Activated CD8-positive, alpha-beta memory T cell treated with anti-CD3 and anti-CD28 coated beads, Interleukin-2, amount 50 U/mL, for 24 hours (primary cell): ENCODE data around the gene FRRS1.
A peak's percentile ranks its signal among the peaks of the same experiment; 100 is the strongest.
"Not testable (repeated sequence)": the region's sequence is repeated elsewhere in the genome, so short reads cannot be mapped to it uniquely, and the experiment has no call there.

Experiments
- DNase-seq: peaks from one replicate; pipeline ENCODE4 v3.0.0-alpha.2; 2020; ENCODE audit errors: extremely low read depth

FRRS1 gene, protein sequence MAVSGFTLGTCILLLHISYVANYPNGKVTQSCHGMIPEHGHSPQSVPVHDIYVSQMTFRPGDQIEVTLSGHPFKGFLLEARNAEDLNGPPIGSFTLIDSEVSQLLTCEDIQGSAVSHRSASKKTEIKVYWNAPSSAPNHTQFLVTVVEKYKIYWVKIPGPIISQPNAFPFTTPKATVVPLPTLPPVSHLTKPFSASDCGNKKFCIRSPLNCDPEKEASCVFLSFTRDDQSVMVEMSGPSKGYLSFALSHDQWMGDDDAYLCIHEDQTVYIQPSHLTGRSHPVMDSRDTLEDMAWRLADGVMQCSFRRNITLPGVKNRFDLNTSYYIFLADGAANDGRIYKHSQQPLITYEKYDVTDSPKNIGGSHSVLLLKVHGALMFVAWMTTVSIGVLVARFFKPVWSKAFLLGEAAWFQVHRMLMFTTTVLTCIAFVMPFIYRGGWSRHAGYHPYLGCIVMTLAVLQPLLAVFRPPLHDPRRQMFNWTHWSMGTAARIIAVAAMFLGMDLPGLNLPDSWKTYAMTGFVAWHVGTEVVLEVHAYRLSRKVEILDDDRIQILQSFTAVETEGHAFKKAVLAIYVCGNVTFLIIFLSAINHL

DNA sequence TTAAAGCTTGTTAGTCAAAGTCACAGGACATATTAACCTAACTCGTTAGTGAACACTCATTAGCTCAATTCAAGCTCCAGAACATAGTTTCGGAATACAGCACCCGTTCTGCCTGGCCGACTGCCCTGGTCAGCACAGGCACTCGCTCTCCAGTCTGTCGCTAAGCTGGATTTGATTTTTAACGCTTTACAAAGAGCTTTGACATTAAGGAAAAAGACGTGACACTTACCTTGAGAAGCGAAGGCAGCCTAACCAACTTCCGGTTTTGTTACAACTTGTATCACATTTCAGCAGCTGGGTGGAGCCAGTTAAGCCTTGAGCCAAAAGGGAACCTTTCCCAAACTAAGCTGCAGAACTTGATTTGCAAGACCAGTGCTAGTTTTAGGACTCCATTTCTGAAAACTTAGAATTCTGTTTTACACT lies at the start of gene FRRS1:
TSS of gene FRRS1 (minus strand) at position 258 of the 423 bp plus-strand sequence. CDS start 17,867 bp downstream, outside the sequence.
- DNase-seq, result peak; percentile 0

DNA sequence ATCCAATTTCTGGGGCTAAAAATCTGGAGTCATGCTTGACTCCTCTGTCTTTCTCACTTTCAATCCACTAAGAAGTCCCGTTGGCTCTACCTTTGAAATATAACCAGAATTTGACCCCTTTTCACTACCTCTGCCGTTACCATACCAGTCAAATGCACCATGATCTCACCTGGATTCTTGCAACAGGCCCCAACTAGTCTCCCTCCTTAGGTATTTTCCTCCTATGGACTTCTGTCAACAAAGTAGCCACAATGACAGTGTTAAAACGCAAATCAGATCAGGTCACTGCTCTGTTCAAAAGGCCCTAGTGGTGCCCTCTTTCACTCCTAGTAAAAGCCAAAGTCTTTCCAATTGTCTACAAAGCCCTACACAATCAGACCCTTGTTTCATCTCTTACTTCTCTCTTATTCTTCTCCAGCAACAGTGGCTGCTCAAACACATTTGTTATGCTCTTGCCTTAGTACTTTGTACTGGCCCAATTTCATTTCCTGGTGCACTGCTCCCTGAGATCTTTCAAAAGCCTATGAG lies 48.0 kb upstream of the FRRS1 start:
- no peak for DNase-seq

DNA sequence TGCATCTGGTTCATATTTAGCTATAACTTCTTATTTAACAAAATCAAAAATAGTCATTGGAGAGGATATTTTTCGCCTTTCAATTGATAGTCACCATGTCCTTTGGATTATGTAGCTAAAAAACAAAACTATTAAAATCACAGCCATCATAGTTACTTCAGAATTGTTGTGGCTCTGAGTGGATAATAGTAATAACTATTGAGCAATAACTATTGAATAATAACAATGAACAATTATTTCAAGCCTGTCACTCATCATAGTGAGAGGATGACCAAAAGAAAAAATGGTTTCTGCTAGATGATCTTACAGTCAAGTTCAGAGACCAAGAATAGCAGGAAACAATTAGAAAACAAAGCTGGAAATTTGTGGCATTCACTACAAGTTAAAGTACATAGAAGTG lies 45.3 kb upstream of the FRRS1 start:
- no peak for DNase-seq

DNA sequence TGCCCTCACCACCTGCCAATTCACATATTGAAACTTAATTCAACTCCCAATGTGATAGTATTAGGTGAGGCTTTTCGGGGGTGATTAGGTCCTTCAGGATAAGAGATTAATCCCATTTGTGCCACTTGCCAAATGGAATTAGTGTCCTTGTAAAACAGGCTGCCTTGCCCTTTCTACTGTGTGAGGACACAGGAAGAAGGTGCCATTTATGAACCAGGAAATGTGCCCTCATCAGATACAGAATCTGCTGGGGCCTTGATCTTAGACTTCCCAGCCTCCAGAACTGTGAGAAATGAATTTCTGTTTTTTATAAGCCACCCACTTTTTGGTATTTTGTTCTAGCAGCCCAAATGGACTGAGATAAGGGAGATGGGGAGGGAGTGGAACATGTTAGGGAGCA lies 44.6 kb upstream of the FRRS1 start:
- DNase-seq, result no peak

DNA sequence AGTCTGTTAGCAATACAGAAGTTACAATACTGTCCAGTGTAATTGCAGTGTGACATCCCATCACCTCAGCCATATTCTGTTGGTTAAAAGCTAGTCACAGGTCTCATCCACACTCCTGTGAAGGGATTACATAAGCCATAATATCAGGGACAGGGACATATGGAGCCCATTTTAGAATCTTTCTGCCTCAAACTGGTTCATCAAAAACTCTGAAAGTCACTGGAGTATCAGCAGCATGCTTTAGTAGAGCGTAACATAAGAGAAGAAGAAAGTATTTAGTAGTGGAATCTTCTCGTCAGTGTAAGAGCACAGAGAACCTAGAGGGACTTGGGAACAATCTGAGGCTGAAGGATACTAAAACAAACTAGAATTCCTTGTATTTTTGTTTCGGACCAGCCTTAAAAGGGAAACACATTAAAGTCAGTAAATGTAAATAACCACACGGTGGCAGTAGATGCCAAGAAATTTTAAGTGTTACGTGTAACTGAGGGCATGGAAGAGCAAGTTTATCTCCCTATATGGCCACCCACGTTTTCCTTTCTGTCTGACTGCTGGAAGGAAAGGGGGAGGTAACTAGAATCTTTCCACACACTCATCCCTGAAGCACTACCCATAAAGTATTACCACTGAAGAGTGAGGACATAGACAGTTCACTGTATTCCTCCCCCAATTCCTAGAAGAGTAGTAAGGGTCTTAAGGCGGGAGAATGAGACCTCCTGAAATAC lies 42.1 kb upstream of the FRRS1 start:
- DNase-seq, result no peak

DNA sequence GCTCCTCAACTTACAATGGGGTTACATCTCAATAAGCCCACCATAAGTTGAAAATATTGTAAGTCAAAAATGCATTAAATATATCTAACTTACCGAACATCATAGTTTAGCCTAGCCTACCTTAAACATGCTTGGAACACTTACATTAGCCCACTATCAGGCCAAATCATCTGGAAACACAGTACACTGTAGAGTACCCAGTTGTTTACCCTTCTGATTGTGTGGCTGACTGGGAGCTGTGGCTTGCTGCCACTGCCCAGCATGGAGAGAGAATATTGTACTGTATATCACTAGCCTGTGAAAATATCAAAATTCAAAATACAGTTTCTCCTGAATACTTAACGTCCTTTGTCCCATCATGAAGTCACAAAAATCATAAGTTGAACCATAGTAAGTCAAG lies 40.4 kb upstream of the FRRS1 start:
- no peak for DNase-seq

DNA sequence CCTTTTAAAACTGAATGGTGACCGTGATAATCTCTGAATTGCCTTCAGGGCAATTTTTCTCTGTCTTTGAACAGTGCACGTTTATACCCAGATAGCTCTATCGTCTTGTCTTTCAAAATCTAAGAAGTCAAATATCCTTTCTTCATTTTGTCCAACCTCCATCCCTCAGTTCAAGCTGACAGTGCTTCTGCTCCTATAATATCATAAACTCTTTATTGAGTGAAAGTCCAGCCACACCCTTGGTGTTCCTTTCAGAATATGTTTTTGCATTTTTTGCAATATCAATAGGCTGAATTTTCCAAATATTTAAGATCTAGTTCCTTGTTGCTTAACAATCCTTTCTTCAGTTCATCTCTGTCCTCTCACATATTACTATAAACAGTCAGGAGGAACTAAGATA lies 35.1 kb upstream of the FRRS1 start:
- no peak for DNase-seq

DNA sequence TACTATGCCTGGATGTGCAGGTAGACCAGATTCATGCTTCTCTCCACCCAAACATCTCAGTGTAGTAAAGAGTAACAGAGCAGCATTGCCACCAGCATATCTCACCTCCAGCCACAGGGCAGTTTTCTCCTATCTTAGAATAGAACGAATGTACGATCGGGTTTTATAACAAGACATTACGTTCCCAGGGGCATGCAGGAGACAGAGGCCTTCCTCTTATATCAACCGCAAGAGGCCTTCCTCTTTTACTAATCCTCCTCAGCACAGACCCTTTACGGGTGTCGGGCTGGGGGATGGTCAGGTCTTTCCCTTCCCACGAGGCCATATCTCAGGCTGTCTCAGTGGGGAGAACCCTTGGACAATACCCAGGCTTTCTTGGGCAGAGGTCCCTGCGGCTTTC lies 27.4 kb upstream of the FRRS1 start:
- DNase-seq, result not testable (repeated sequence)

DNA sequence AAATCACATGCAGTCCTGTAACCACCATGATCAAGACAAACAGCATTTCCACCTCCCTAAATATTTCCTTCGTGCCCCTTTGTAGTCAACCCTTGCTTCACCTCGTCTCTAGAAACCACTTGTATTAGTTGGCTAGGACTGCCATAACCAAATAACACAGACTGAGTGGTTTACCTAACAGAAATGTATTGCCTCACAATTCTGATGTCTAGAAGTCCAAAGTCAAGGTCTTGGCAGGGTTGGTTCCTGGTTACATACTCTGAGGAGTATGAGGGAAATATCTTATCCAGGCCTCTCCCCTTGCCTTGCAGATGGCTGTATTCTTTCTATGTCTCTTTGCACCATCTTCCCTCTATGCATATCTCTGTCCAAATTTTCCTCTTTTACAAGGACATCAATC lies 23.3 kb upstream of the FRRS1 start:
- DNase-seq, result no peak

DNA sequence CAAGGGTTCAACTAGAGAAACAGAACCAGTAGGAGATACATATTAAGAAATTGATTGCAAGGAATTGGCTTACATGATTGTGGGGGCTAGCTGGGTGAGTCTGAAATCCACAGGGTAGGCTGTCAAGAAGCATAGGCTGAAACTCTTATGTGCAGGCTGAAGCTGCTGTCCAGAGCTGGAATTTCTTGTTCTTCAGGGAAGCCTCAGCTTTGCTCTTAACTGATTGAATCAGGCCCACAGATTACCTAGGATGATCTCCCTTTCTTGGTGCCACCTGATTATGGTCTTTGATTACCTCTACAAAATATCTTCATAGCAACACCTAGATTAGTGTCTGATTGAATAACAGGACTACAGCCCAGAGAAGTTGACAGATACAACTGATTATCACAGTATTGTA lies 22.5 kb upstream of the FRRS1 start:
- no peak for DNase-seq

DNA sequence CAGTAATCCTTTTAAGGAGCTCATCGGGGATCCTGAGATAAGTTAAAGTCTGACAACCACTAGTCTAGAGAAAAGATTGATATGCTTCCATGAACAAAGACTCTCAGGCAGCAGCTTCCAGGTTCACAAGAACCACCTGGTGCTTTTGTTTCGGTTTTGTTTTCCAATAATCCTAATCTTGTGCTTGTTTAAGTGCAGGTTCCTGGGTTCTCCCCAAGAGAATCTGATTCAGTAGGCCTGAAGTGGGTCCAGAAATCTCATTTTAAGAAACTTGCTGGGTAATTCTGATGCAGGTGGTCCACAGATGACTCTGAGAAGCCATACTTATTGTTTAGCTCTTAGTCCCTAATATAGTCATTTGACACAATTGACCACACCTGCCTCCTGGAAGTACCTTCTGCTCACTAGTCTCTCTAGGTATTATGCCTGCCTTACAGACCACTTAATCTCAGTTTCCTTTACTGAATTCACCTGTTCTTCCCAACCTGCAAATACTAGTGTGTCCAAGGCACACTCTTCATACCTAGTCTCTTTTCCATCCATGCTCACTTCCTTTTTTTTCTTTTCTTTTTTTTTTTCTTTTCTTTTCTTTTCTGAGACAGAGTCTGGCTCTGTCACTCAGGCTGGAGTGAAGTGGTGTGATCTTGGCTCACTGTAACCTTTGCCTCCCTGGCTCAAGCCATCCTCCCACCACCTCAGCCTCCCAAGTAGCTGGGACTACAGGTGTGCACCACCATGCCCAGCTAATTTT lies 20.5 kb upstream of the FRRS1 start:
- no peak for DNase-seq

DNA sequence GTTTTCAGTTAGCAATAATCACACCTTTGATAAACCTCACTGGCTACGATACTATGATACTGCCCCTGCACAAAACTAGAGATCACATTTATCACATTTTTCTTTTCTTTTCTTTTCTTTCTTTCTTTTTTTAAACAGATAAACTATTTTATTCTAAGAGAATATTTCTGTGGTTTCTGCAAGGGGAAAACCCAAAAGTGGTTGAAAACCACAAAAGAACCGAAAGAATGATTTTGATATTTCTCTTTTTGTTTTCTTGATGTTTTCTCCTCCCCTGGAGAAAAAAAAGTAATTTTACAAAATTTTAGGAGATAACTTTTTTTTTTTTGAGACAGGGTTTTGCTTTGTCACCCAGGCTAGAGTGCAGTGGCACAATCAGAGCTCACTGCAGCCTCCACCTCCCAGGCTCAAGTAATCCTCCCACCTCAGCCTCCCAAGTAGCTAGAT lies 18.4 kb upstream of the FRRS1 start:
- no peak for DNase-seq

DNA sequence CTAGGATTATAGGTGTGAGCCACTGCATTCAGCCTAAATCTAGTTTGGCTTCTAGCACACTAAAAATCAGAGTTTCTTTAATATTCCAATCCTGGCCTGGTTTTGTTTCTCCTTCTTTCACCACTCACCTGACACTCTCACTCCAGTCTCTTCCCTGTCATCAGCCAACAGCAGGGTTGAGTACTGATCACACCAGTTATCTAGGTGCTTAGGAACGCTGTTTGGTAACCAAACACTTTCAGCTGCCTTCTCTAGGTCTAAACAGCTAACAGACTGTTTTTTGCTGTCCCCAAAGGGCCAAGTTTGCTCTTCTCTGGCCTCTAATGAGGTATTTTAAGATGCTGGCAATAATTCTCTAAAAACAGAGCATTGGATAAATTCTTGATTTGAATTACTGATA lies 17.7 kb upstream of the FRRS1 start:
- no peak for DNase-seq

DNA sequence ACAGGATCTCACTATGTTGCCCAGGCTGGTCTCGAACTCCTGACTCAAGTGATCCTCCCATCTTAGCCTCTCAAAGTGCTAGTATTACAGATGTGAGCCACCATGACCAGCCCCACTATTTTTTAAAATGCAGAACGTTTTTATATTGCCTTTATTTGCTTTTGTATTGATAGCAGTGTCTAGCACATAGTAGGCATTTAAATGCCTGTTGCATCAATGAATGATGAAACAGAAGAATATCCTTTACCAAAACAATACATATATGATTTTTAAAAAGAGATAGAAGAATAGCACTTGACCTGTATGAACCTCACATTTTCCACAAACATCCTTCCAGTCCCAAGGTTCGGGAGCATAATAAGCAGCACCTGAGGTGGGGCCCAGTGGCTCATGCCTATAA lies 16.5 kb upstream of the FRRS1 start:
- DNase-seq, result no peak

DNA sequence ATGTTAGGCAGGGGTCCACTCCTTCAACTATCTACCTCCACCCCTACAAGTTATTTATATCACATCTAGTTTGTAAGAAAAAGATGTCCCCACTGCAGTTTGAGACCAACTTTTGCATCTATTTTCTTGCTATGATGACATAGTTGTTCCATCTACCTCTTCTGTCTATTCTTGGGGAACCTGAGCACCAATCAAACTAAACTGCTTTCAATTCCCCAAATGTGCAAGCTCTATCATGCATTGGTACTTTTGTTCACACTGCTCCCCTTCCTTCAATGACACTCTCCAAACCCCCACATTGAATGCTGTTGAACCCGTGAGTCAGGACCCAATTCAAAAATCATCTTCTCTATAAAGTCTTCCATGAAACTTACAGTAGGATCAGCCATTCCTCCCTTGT lies 16.0 kb upstream of the FRRS1 start:
- no peak for DNase-seq

DNA sequence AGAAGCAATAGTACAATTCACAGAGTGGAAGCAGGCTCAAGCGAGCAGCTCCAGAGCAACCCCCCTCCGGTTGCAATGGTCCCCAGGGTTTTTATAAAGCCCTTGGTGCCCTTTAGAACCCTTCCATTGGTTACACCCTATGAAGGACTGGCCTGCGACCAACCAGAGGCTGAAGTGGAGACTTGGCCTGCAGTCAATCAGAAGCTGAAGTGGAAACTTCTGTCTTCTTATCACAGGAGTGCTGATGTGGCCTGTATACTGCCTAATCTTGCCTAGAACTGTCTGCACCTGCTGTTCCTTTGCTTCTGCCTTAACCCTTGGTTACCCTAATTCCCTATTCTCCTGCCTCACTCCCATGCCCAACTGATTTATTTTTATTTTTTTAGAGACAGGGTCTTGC lies 15.4 kb upstream of the FRRS1 start:
- DNase-seq, result no peak

DNA sequence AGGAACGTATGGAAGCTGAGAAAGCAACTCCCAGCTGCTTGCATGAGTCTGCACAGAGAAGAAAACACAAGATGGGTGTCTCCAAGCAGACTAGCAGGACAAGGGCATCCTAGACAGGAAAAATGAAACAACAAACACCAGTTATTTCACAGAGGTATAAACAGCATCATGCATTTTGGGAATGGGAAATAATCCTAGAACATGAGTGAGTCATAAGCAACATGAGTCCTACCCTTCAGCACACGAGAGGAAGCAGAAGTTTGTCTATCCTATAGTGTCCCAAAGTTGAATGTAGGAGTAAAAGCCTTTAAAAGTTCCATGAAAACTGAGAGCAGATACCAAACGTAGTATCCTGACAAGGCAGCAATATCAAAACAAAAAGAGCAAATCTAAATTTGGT lies 11.3 kb upstream of the FRRS1 start:
- DNase-seq, result no peak

DNA sequence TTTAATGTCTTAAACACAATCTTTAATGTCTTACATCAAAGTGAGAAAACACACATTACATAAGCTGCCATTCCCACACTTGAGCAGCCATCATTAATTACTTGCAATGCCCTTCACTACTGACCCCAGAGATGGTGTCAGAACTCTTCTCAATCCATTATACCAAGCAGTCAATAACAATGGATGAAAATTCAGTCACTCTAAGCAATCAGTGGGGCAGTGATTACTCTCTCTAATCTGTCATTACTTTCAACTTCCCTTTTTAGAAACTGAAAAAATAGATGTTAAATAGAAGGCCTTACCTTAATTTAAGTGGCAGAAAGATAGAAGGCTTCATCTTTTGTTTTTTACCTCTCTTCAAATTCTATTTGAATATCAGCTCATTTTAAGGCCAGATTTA lies 9.7 kb upstream of the FRRS1 start:
- no peak for DNase-seq

DNA sequence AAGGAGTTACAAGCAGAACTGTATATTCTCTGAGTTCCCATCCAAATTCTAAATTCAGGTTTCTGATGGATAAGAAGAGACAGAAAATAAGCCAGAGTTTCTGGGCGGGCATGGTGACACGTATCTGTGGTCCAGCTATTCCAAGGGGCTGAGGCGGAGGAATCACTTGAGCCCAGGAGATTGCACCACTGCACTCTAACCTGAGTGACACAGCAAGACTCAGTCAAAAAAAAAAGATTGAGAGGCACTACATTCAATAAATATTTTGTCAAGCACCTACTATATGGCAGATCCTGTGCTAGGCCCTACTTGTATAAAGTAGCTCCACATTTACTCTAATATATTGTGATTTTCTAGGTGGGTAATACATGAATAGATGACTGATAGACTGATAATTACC lies 6.4 kb upstream of the FRRS1 start:
- DNase-seq, result no peak

DNA sequence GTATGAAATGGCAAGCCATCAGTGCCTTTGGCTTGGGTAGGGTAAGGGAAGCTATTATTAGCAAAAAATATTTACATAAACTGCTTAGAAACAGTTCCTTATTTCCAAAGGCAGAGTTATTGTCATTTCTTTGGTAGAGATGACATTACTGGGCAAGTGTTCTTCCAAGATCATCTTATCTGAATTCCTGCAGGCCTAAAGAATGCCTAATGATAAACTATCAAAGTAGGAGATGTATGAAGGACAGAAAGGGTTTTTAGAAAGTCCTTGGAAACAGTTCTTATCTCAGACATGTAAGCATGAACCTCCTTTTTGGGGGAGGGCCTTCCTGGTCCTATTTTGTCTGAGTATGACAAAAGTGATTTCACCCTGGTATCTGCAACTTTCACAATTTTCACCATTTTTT lies 5.1 kb upstream of the FRRS1 start:
- no peak for DNase-seq

DNA sequence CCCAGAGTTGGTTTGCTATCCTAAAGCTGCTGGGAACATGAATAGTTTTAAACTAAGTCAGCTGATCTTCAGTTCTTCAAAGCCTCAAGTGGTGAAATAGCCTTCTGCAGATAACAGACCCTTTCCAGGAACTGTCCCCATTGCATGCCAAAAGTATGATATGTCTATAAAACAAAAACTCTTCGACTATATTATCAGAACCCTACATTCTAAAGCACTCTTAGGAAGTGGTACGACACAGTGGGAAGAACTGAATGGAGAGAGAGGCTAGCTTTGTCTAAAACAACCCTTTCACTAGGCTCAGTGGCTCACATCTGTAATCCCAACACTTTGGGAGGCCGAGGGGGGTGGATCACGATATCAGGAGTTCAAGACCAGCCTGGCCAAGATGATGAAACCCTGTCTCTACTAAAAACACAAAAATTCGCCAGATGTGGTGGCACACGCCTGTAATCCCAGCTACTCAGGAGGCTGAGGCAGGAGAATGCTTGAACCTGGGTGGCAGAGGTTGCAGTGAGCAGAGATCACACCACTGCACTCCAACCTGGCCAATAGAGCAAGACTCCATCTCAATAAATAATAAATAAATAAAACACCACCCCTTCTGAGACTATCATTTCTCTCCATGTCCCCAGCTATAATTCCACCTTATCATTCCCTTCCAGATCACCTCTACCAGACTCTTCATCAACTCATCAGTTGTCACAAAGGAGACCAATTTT lies 2.2 kb upstream of the FRRS1 start:
- DNase-seq, result no peak
